Measurements from ENCODE around the gene ASXL1. TPM values are rescaled to one million over a fixed set of nuclear protein-coding genes. Genes with fewer than 3 reads are reported as not detected.

Gene ASXL1
- total and polyA plus RNA-seq, 10 of the 15 experiments (the other 5 are each of a cell fraction or from before 2014, with no cell fraction given), result 11.0 to 87.6 (median 56.8) TPM

DNA sequence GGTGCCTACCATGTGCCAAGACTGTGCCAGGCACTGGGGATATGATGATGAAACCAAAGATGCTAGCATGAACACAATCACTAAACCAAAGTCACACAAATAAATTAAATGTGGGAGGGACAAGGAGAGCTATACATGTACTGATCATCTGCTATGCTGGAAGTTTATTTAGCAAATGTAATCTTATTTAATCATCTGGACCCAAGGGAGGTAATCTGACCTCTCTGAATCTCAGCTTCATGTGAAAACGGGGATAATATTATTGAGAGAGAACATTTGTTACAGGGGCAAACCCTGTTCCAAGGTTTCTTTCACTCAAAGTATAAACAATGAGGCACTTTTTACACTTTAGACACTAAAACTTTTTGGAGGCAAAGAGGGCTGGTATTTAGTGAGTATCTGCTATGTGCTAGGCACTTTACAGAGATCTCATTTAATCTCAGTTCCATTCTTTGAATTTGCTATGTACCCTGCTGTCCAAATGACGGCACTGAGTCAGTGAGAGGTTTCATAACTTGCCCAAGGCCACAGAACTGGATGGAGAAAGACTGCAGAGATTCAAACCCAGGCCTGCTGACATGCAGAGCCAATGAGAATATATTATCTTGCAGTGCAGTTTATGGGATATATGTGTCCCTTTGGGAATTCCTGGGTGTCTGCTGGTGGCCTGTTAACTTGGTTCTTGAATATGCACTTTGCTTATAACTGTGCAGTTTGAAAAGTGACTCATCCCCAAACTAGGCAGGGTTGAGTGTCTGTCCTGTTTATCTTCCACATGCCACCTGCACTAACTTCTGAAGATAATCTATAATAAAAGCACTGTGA, 3.3 kb upstream of the ASXL1 start (continued):
- TF ChIP-seq, protein P1, sequence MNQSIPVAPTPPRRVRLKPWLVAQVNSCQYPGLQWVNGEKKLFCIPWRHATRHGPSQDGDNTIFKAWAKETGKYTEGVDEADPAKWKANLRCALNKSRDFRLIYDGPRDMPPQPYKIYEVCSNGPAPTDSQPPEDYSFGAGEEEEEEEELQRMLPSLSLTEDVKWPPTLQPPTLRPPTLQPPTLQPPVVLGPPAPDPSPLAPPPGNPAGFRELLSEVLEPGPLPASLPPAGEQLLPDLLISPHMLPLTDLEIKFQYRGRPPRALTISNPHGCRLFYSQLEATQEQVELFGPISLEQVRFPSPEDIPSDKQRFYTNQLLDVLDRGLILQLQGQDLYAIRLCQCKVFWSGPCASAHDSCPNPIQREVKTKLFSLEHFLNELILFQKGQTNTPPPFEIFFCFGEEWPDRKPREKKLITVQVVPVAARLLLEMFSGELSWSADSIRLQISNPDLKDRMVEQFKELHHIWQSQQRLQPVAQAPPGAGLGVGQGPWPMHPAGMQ (IDR thresholded peaks at IDR 0.05; ENCODE audit: borderline replicate concordance), result no peak
- TF ChIP-seq CHD2 (IDR thresholded peaks at IDR 0.05; ENCODE audit: borderline replicate concordance, low read depth, low read length), result no peak
- TF ChIP-seq FOXK2 (IDR thresholded peaks at IDR 0.05), result no peak
- TF ChIP-seq NBN (IDR thresholded peaks at IDR 0.05), result no peak
- no peak for TF ChIP-seq CHD4 (IDR thresholded peaks at IDR 0.05)
- no peak for TF ChIP-seq BCL11A (IDR thresholded peaks at IDR 0.05; ENCODE audit: low read depth, low read length)
- no peak for TF ChIP-seq WRNIP1 (IDR thresholded peaks at IDR 0.05; ENCODE audit: borderline replicate concordance, low read depth, low read length)
- no peak for TF ChIP-seq ZNF207 (IDR thresholded peaks at IDR 0.05; ENCODE audit: borderline replicate concordance)
- no peak for TF ChIP-seq EGR1 (IDR thresholded peaks at IDR 0.05; ENCODE audit: borderline replicate concordance in 1 of 2, low read depth in 2 of 2, low read length in 2 of 2)
- TF ChIP-seq MXI1 (IDR thresholded peaks at IDR 0.05; ENCODE audit: low read depth, low read length), result no peak; the same call in 1 of the 2 replicates
- TF ChIP-seq BACH1 (IDR thresholded peaks at IDR 0.05; ENCODE audit: borderline replicate concordance), result no peak
- TF ChIP-seq, protein P2, sequence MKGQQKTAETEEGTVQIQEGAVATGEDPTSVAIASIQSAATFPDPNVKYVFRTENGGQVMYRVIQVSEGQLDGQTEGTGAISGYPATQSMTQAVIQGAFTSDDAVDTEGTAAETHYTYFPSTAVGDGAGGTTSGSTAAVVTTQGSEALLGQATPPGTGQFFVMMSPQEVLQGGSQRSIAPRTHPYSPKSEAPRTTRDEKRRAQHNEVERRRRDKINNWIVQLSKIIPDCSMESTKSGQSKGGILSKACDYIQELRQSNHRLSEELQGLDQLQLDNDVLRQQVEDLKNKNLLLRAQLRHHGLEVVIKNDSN (IDR thresholded peaks at IDR 0.05; ENCODE audit: borderline replicate concordance, extremely low read length, insufficient read depth, low read depth, low read length), result no peak
- TF ChIP-seq IRF4 (IDR thresholded peaks at IDR 0.05; ENCODE audit: low read depth, low read length), result no peak; the same call in 1 of the 2 replicates
- no peak for TF ChIP-seq NFYA (IDR thresholded peaks at IDR 0.05; ENCODE audit: borderline replicate concordance, low read depth, low read length)
- TF ChIP-seq, protein P3, sequence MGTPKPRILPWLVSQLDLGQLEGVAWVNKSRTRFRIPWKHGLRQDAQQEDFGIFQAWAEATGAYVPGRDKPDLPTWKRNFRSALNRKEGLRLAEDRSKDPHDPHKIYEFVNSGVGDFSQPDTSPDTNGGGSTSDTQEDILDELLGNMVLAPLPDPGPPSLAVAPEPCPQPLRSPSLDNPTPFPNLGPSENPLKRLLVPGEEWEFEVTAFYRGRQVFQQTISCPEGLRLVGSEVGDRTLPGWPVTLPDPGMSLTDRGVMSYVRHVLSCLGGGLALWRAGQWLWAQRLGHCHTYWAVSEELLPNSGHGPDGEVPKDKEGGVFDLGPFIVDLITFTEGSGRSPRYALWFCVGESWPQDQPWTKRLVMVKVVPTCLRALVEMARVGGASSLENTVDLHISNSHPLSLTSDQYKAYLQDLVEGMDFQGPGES (IDR thresholded peaks at IDR 0.05), result no peak
- TF ChIP-seq, protein P4, sequence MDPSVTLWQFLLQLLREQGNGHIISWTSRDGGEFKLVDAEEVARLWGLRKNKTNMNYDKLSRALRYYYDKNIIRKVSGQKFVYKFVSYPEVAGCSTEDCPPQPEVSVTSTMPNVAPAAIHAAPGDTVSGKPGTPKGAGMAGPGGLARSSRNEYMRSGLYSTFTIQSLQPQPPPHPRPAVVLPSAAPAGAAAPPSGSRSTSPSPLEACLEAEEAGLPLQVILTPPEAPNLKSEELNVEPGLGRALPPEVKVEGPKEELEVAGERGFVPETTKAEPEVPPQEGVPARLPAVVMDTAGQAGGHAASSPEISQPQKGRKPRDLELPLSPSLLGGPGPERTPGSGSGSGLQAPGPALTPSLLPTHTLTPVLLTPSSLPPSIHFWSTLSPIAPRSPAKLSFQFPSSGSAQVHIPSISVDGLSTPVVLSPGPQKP (IDR thresholded peaks at IDR 0.05; ENCODE audit: low read depth, low read length), result no peak
- TF ChIP-seq, protein P5, sequence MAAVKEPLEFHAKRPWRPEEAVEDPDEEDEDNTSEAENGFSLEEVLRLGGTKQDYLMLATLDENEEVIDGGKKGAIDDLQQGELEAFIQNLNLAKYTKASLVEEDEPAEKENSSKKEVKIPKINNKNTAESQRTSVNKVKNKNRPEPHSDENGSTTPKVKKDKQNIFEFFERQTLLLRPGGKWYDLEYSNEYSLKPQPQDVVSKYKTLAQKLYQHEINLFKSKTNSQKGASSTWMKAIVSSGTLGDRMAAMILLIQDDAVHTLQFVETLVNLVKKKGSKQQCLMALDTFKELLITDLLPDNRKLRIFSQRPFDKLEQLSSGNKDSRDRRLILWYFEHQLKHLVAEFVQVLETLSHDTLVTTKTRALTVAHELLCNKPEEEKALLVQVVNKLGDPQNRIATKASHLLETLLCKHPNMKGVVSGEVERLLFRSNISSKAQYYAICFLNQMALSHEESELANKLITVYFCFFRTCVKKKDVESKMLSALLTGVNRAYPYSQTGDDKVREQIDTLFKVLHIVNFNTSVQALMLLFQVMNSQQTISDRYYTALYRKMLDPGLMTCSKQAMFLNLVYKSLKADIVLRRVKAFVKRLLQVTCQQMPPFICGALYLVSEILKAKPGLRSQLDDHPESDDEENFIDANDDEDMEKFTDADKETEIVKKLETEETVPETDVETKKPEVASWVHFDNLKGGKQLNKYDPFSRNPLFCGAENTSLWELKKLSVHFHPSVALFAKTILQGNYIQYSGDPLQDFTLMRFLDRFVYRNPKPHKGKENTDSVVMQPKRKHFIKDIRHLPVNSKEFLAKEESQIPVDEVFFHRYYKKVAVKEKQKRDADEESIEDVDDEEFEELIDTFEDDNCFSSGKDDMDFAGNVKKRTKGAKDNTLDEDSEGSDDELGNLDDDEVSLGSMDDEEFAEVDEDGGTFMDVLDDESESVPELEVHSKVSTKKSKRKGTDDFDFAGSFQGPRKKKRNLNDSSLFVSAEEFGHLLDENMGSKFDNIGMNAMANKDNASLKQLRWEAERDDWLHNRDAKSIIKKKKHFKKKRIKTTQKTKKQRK (IDR thresholded peaks at IDR 0.05; ENCODE audit: low read depth, low read length), result no peak
- TF ChIP-seq JUNB (IDR thresholded peaks at IDR 0.05), result peak; percentile 84; the same call in 1 of the 2 replicates
- TF ChIP-seq NFYB (IDR thresholded peaks at IDR 0.05; ENCODE audit: insufficient read depth, low read depth, low read length), result no peak
- TF ChIP-seq MTA2 (IDR thresholded peaks at IDR 0.05; ENCODE audit: low read depth), result no peak; the same call in 1 of the 2 replicates
